Activated naive CD8-positive, alpha-beta T cell treated with anti-CD3 and anti-CD28 coated beads for 36 hours (primary cell): ENCODE results near the gene CEP112. TPM values are rescaled to one million over a fixed set of nuclear protein-coding genes. Genes with fewer than 3 reads are reported as not detected.

ENCODE experiments used
- DNase-seq: peaks from one replicate; pipeline ENCODE4 v3.0.0; 2021
- H3K27ac Mint-ChIP-seq: one replicate; pipeline ENCODE4 v1.8.0; 2022; ENCODE audit warnings: mild to moderate bottlenecking, moderate library complexity, mixed read lengths
- H3K27me3 Mint-ChIP-seq: one replicate; pipeline ENCODE4 v1.8.0; 2022; ENCODE audit warnings: mild to moderate bottlenecking, mixed read lengths
- H3K36me3 Mint-ChIP-seq: one replicate; pipeline ENCODE4 v1.8.0; 2021; ENCODE audit warnings: mild to moderate bottlenecking, mixed read lengths
- H3K4me1 Mint-ChIP-seq: one replicate; pipeline ENCODE4 v1.8.0; 2021; ENCODE audit warnings: mixed read lengths
- H3K4me3 Mint-ChIP-seq: one replicate; pipeline ENCODE4 v1.8.0; 2022; ENCODE audit warnings: mild to moderate bottlenecking, moderate library complexity, mixed read lengths
- H3K9me3 Mint-ChIP-seq: one replicate; pipeline ENCODE4 v1.8.0; 2022; ENCODE audit warnings: mixed read lengths
- total RNA-seq, 2 experiments: library from RNA; stranded (reverse); gene quantifications; one replicate each; pipeline ENCODE4 v1.2.3, GENCODE V29; 2021

The CEP112 gene
- total RNA-seq, 2 experiments from 2014 or later, result 0.54 to 1.3 TPM

GRCh38 chr17:65902831-65903522, 289.0 kb downstream of the CEP112 start:
- H3K9me3 Mint-ChIP-seq, result no peaks in the 10 kb centered on the region
- no peaks in the 10 kb centered on the region for H3K27me3 Mint-ChIP-seq
- DNase-seq, result no peak
- no peaks in the 10 kb centered on the region for H3K36me3 Mint-ChIP-seq
- H3K4me3 Mint-ChIP-seq, result no peak overlapping the region
- H3K27ac Mint-ChIP-seq, result no peak overlapping the region
- H3K4me1 Mint-ChIP-seq, result peaks cover 2% of the 10 kb centered on the region

GRCh38 chr17:65902155-65902554, 289.8 kb downstream of the CEP112 start:
- Mint-ChIP-seq H3K9me3 (no peaks in the 10 kb centered on the region), H3K4me3 (no peak overlapping the region), H3K4me1 (peaks cover 2% of the 10 kb centered on the region), H3K27me3 (no peaks in the 10 kb centered on the region), H3K27ac (no peak overlapping the region), H3K36me3 (no peaks in the 10 kb centered on the region)
- DNase-seq, result no peak

GRCh38 chr17:65901394-65901793, 290.5 kb downstream of the CEP112 start:
- no peaks in the 10 kb centered on the region for H3K9me3 Mint-ChIP-seq
- H3K4me3 Mint-ChIP-seq, result no peak overlapping the region
- no peaks in the 10 kb centered on the region for H3K27me3 Mint-ChIP-seq
- DNase-seq, result no peak
- peaks cover 2% of the 10 kb centered on the region for H3K4me1 Mint-ChIP-seq
- H3K27ac Mint-ChIP-seq, result no peak overlapping the region
- H3K36me3 Mint-ChIP-seq, result no peaks in the 10 kb centered on the region

- Mint-ChIP-seq H3K4me1 (peaks cover 1% of the 10 kb centered on the region), H3K27ac (no peak overlapping the region), H3K36me3 (no peaks in the 10 kb centered on the region), H3K9me3 (no peaks in the 10 kb centered on the region), H3K4me3 (no peak overlapping the region), H3K27me3 (no peaks in the 10 kb centered on the region)
- no peak for DNase-seq
These were observed 291.7 kb downstream of the CEP112 start for GRCh38 chr17:65900216-65900615.

GRCh38 chr17:65898651-65899050, 293.3 kb downstream of the CEP112 start:
- no peaks in the 10 kb centered on the region for H3K9me3 Mint-ChIP-seq
- no peak for DNase-seq
- H3K4me1 Mint-ChIP-seq, result no peaks in the 10 kb centered on the region
- no peaks in the 10 kb centered on the region for H3K27me3 Mint-ChIP-seq
- no peak overlapping the region for H3K4me3 Mint-ChIP-seq
- no peak overlapping the region for H3K27ac Mint-ChIP-seq
- no peaks in the 10 kb centered on the region for H3K36me3 Mint-ChIP-seq

- Mint-ChIP-seq H3K27me3 (no peaks in the 10 kb centered on the region), H3K27ac (no peak overlapping the region), H3K36me3 (no peaks in the 10 kb centered on the region), H3K4me1 (peaks cover 1% of the 10 kb centered on the region), H3K9me3 (no peaks in the 10 kb centered on the region), H3K4me3 (no peak overlapping the region)
- no peak for DNase-seq
These were observed 295.0 kb downstream of the CEP112 start for GRCh38 chr17:65896889-65897288.

- Mint-ChIP-seq H3K9me3 (no peaks in the 10 kb centered on the region), H3K4me1 (peaks cover 1% of the 10 kb centered on the region), H3K27ac (no peak overlapping the region), H3K4me3 (no peak overlapping the region), H3K27me3 (no peaks in the 10 kb centered on the region), H3K36me3 (no peaks in the 10 kb centered on the region)
- no peak for DNase-seq
These were observed 296.0 kb downstream of the CEP112 start for GRCh38 chr17:65895969-65896368.

GRCh38 chr17:65893692-65894279, 298.1 kb downstream of the CEP112 start:
- DNase-seq, result no peak
- H3K9me3 Mint-ChIP-seq, result no peaks in the 10 kb centered on the region
- no peaks in the 10 kb centered on the region for H3K36me3 Mint-ChIP-seq
- H3K4me3 Mint-ChIP-seq, result no peak overlapping the region
- no peaks in the 10 kb centered on the region for H3K27me3 Mint-ChIP-seq
- H3K4me1 Mint-ChIP-seq, result peaks cover 1% of the 10 kb centered on the region
- H3K27ac Mint-ChIP-seq, result no peak overlapping the region

GRCh38 chr17:65892912-65893377, 299.0 kb downstream of the CEP112 start:
- DNase-seq, result no peak
- Mint-ChIP-seq H3K4me3 (no peak overlapping the region), H3K9me3 (no peaks in the 10 kb centered on the region), H3K4me1 (peaks cover 1% of the 10 kb centered on the region), H3K27me3 (no peaks in the 10 kb centered on the region), H3K36me3 (no peaks in the 10 kb centered on the region), H3K27ac (no peak overlapping the region)

GRCh38 chr17:65891231-65891735, 300.6 kb downstream of the CEP112 start:
- Mint-ChIP-seq H3K9me3 (no peaks in the 10 kb centered on the region), H3K4me1 (peaks cover 1% of the 10 kb centered on the region), H3K4me3 (no peak overlapping the region), H3K27ac (no peak overlapping the region), H3K27me3 (no peaks in the 10 kb centered on the region), H3K36me3 (no peaks in the 10 kb centered on the region)
- DNase-seq, result no peak

- no peak overlapping the region for H3K27ac Mint-ChIP-seq
- H3K4me3 Mint-ChIP-seq, result no peak overlapping the region
- H3K4me1 Mint-ChIP-seq, result peaks cover 1% of the 10 kb centered on the region
- H3K27me3 Mint-ChIP-seq, result no peaks in the 10 kb centered on the region
- no peaks in the 10 kb centered on the region for H3K36me3 Mint-ChIP-seq
- no peak for DNase-seq
- H3K9me3 Mint-ChIP-seq, result no peaks in the 10 kb centered on the region
These were observed 303.3 kb downstream of the CEP112 start for GRCh38 chr17:65888649-65889048.

- Mint-ChIP-seq H3K27me3 (no peaks in the 10 kb centered on the region), H3K4me1 (no peaks in the 10 kb centered on the region), H3K4me3 (no peak overlapping the region), H3K36me3 (no peaks in the 10 kb centered on the region), H3K9me3 (no peaks in the 10 kb centered on the region), H3K27ac (no peak overlapping the region)
- no peak for DNase-seq
These were observed 305.4 kb downstream of the CEP112 start for GRCh38 chr17:65886315-65887245.

GRCh38 chr17:65885541-65886312, 306.2 kb downstream of the CEP112 start:
- no peaks in the 10 kb centered on the region for H3K27me3 Mint-ChIP-seq
- no peaks in the 10 kb centered on the region for H3K36me3 Mint-ChIP-seq
- H3K9me3 Mint-ChIP-seq, result no peaks in the 10 kb centered on the region
- H3K4me1 Mint-ChIP-seq, result no peaks in the 10 kb centered on the region
- no peak overlapping the region for H3K27ac Mint-ChIP-seq
- H3K4me3 Mint-ChIP-seq, result no peak overlapping the region
- DNase-seq, result no peak

GRCh38 chr17:65876985-65877384, 314.9 kb downstream of the CEP112 start:
- no peaks in the 10 kb centered on the region for H3K4me1 Mint-ChIP-seq
- H3K36me3 Mint-ChIP-seq, result no peaks in the 10 kb centered on the region
- H3K4me3 Mint-ChIP-seq, result no peak overlapping the region
- DNase-seq, result no peak
- peaks cover 15% of the 10 kb centered on the region for H3K9me3 Mint-ChIP-seq
- no peak overlapping the region for H3K27ac Mint-ChIP-seq
- H3K27me3 Mint-ChIP-seq, result no peaks in the 10 kb centered on the region
